ENCODE data around the gene SEMA6D. TPM values are rescaled to one million over a fixed set of nuclear protein-coding genes. Genes with fewer than 3 reads are reported as not detected.

The SEMA6D gene
- total RNA-seq, 2 experiments from 2014 or later: not detected

DNA sequence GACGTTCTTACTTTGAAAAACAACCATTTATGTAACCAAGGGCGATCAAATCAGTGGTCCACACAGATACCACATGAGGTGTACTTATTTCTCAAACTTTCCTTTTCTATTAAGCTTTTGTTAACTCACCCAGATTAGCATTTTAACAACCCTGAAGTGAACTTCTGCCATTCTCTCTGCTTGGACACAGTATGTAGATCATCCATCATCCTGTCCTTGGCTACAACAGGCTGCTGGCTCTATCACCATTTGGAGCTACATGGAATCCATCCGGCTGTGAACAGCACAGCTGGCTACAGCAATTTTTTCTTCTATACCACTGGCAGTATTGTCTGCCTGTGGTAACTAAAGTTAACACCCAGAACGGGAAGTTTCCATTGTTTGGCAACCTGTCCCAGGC is 4.4 kb downstream of the SEMA6D start:
- ATAC-seq (no peak), DNase-seq (no peak)
- peaks cover 32% of the 10 kb centered on the region for H3K27me3 Mint-ChIP-seq (ENCODE audit: low read depth)
- no peak overlapping the region for H3K4me3 Mint-ChIP-seq
- H3K27ac Mint-ChIP-seq: no peak overlapping the region
- no peaks in the 10 kb centered on the region for H3K36me3 Mint-ChIP-seq (ENCODE audit: low read depth)
- ChIA-PET POLR2A (no interaction called here), CTCF (no interaction called here)
- no peaks in the 10 kb centered on the region for H3K9me3 Mint-ChIP-seq (ENCODE audit: insufficient read depth)
- peaks cover 3% of the 10 kb centered on the region for H3K4me1 Mint-ChIP-seq (ENCODE audit: low read depth)

DNA sequence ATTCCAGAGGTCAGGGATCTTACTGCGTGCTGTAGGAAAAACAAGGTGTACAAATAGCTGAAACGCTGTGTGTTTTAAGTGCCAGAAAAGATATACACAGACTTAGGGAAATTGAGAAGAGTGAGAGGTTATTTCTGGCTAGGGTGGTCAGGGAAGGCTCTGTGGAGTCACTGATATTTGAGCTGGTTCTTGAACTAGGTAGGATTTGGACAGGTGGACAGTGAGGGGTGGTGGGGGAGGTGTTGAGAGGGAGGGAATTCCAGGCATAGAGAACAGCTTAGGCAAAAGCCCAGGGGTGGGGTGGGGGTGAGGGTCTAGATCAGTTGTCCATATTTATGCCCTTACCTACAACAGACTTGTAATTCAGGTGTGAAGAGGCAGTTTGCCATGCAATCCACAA is 7.0 kb downstream of the SEMA6D start:
- CTCF ChIA-PET: no interaction called here
- Mint-ChIP-seq H3K4me1 (ENCODE audit: low read depth) (no peaks in the 10 kb centered on the region), H3K4me3 (no peak overlapping the region), H3K27me3 (ENCODE audit: low read depth) (peaks cover 15% of the 10 kb centered on the region), H3K9me3 (ENCODE audit: insufficient read depth) (no peaks in the 10 kb centered on the region), H3K36me3 (ENCODE audit: low read depth) (no peaks in the 10 kb centered on the region), H3K27ac (no peak overlapping the region)
- DNase-seq: no peak
- ATAC-seq: no peak
- POLR2A ChIA-PET: no interaction called here

DNA sequence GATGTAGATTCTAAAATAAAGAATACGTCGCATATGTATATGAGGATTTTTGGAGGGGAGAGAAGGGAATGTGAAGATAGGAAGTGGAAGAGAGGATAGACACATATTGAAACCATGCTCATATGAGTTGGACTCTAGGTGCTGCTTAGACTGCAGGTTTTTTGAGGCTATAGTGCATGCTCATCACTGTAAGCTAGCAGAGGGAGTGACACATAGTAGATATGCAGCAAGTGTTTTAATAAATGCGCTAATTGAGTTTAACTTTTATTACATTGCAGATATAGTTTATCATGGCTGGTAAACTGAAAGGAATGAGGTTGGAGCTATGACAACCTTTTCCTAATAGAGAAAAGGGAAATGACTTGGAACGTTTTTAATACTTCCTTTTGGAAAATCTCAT is 7.7 kb downstream of the SEMA6D start:
- POLR2A ChIA-PET: no interaction called here
- peaks cover 8% of the 10 kb centered on the region for H3K27me3 Mint-ChIP-seq (ENCODE audit: low read depth)
- H3K4me1 Mint-ChIP-seq (ENCODE audit: low read depth): no peaks in the 10 kb centered on the region
- H3K36me3 Mint-ChIP-seq (ENCODE audit: low read depth): no peaks in the 10 kb centered on the region
- H3K27ac Mint-ChIP-seq: no peak overlapping the region
- CTCF ChIA-PET: interaction anchor here (0.6 kb wide), 1 partner anchor 1768 kb away, joined by 3 read pairs; no protein-coding TSS in a partner anchor
- ATAC-seq: no peak
- H3K4me3 Mint-ChIP-seq: no peak overlapping the region
- no peak for DNase-seq
- no peaks in the 10 kb centered on the region for H3K9me3 Mint-ChIP-seq (ENCODE audit: insufficient read depth)

- H3K36me3 Mint-ChIP-seq (ENCODE audit: low read depth): no peaks in the 10 kb centered on the region
- ATAC-seq (no peak), DNase-seq (no peak)
- H3K9me3 Mint-ChIP-seq (ENCODE audit: insufficient read depth): no peaks in the 10 kb centered on the region
- H3K4me1 Mint-ChIP-seq (ENCODE audit: low read depth): no peaks in the 10 kb centered on the region
- CTCF ChIA-PET: no interaction called here
- no peak overlapping the region for H3K4me3 Mint-ChIP-seq
- H3K27ac Mint-ChIP-seq: no peak overlapping the region
- peaks cover 4% of the 10 kb centered on the region for H3K27me3 Mint-ChIP-seq (ENCODE audit: low read depth)
- POLR2A ChIA-PET: no interaction called here
These were observed 8.6 kb downstream of the SEMA6D start for GRCh38 chr15:47725906-47726305.

- H3K4me3 Mint-ChIP-seq: no peak overlapping the region
- H3K36me3 Mint-ChIP-seq (ENCODE audit: low read depth): no peaks in the 10 kb centered on the region
- ChIA-PET CTCF (no interaction called here), POLR2A (no interaction called here)
- ATAC-seq (no peak), DNase-seq (no peak)
- H3K27me3 Mint-ChIP-seq (ENCODE audit: low read depth): peaks cover 4% of the 10 kb centered on the region
- H3K4me1 Mint-ChIP-seq (ENCODE audit: low read depth): no peaks in the 10 kb centered on the region
- no peak overlapping the region for H3K27ac Mint-ChIP-seq
- no peaks in the 10 kb centered on the region for H3K9me3 Mint-ChIP-seq (ENCODE audit: insufficient read depth)
These were observed 9.1 kb downstream of the SEMA6D start for GRCh38 chr15:47726399-47726823.

GRCh38 chr15:47727137-47727536 is 9.8 kb downstream of the SEMA6D start:
- no peaks in the 10 kb centered on the region for H3K9me3 Mint-ChIP-seq (ENCODE audit: insufficient read depth)
- no peak overlapping the region for H3K27ac Mint-ChIP-seq
- ChIA-PET POLR2A (no interaction called here), CTCF (no interaction called here)
- H3K4me1 Mint-ChIP-seq (ENCODE audit: low read depth): no peaks in the 10 kb centered on the region
- no peaks in the 10 kb centered on the region for H3K27me3 Mint-ChIP-seq (ENCODE audit: low read depth)
- DNase-seq (no peak), ATAC-seq (no peak)
- no peaks in the 10 kb centered on the region for H3K36me3 Mint-ChIP-seq (ENCODE audit: low read depth)
- no peak overlapping the region for H3K4me3 Mint-ChIP-seq

- ChIA-PET POLR2A (no interaction called here), CTCF (no interaction called here)
These were observed 10.4 kb downstream of the SEMA6D start for GRCh38 chr15:47727676-47728075.

GRCh38 chr15:47728426-47728825 is 11.1 kb downstream of the SEMA6D start:
- ATAC-seq: no peak
- DNase-seq: no peak
- Mint-ChIP-seq H3K36me3 (ENCODE audit: low read depth) (no peaks in the 10 kb centered on the region), H3K4me1 (ENCODE audit: low read depth) (no peaks in the 10 kb centered on the region), H3K4me3 (no peak overlapping the region), H3K27me3 (ENCODE audit: low read depth) (no peaks in the 10 kb centered on the region), H3K9me3 (ENCODE audit: insufficient read depth) (no peaks in the 10 kb centered on the region), H3K27ac (no peak overlapping the region)
- POLR2A ChIA-PET: no interaction called here
- CTCF ChIA-PET: no interaction called here

More at GRCh38 chr15:47727676-47728075, 10.4 kb downstream of the SEMA6D start:
- Mint-ChIP-seq H3K27ac (no peak overlapping the region), H3K4me3 (no peak overlapping the region), H3K9me3 (ENCODE audit: insufficient read depth) (no peaks in the 10 kb centered on the region), H3K36me3 (ENCODE audit: low read depth) (no peaks in the 10 kb centered on the region), H3K27me3 (ENCODE audit: low read depth) (no peaks in the 10 kb centered on the region), H3K4me1 (ENCODE audit: low read depth) (no peaks in the 10 kb centered on the region)
- DNase-seq: no peak
- no peak for ATAC-seq

- Mint-ChIP-seq H3K36me3 (ENCODE audit: low read depth) (no peaks in the 10 kb centered on the region), H3K4me1 (ENCODE audit: low read depth) (no peaks in the 10 kb centered on the region), H3K27ac (no peak overlapping the region), H3K9me3 (ENCODE audit: insufficient read depth) (no peaks in the 10 kb centered on the region), H3K4me3 (no peak overlapping the region), H3K27me3 (ENCODE audit: low read depth) (no peaks in the 10 kb centered on the region)
- ATAC-seq (no peak), DNase-seq (no peak)
- ChIA-PET CTCF (no interaction called here), POLR2A (no interaction called here)
These were observed 11.6 kb downstream of the SEMA6D start for GRCh38 chr15:47728886-47729285.

- H3K27me3 Mint-ChIP-seq (ENCODE audit: low read depth): no peaks in the 10 kb centered on the region
- H3K27ac Mint-ChIP-seq: no peak overlapping the region
- no peaks in the 10 kb centered on the region for H3K36me3 Mint-ChIP-seq (ENCODE audit: low read depth)
- H3K4me3 Mint-ChIP-seq: no peak overlapping the region
- ATAC-seq: no peak
- DNase-seq: no peak
- H3K9me3 Mint-ChIP-seq (ENCODE audit: insufficient read depth): no peaks in the 10 kb centered on the region
- ChIA-PET POLR2A (no interaction called here), CTCF (no interaction called here)
- H3K4me1 Mint-ChIP-seq (ENCODE audit: low read depth): no peaks in the 10 kb centered on the region
These were observed 13.9 kb downstream of the SEMA6D start for GRCh38 chr15:47731230-47731629.

- Mint-ChIP-seq H3K27me3 (ENCODE audit: low read depth) (no peaks in the 10 kb centered on the region), H3K36me3 (ENCODE audit: low read depth) (no peaks in the 10 kb centered on the region), H3K4me1 (ENCODE audit: low read depth) (no peaks in the 10 kb centered on the region), H3K4me3 (no peak overlapping the region), H3K27ac (no peak overlapping the region), H3K9me3 (ENCODE audit: insufficient read depth) (no peaks in the 10 kb centered on the region)
- ChIA-PET POLR2A (no interaction called here), CTCF (no interaction called here)
- ATAC-seq (no peak), DNase-seq (no peak)
These were observed 14.9 kb downstream of the SEMA6D start for GRCh38 chr15:47732248-47732647.

GRCh38 chr15:47733085-47733484 is 15.8 kb downstream of the SEMA6D start:
- DNase-seq: no peak
- no peaks in the 10 kb centered on the region for H3K36me3 Mint-ChIP-seq (ENCODE audit: low read depth)
- POLR2A ChIA-PET: no interaction called here
- no peaks in the 10 kb centered on the region for H3K9me3 Mint-ChIP-seq (ENCODE audit: insufficient read depth)
- ATAC-seq: no peak
- H3K27ac Mint-ChIP-seq: no peak overlapping the region
- no peaks in the 10 kb centered on the region for H3K4me1 Mint-ChIP-seq (ENCODE audit: low read depth)
- CTCF ChIA-PET: no interaction called here
- peaks cover 1% of the 10 kb centered on the region for H3K27me3 Mint-ChIP-seq (ENCODE audit: low read depth)
- no peak overlapping the region for H3K4me3 Mint-ChIP-seq

- CTCF ChIA-PET: no interaction called here
- no peak overlapping the region for H3K4me3 Mint-ChIP-seq
- H3K27me3 Mint-ChIP-seq (ENCODE audit: low read depth): peaks cover 3% of the 10 kb centered on the region
- POLR2A ChIA-PET: no interaction called here
- H3K4me1 Mint-ChIP-seq (ENCODE audit: low read depth): no peaks in the 10 kb centered on the region
- DNase-seq (no peak), ATAC-seq (no peak)
- H3K27ac Mint-ChIP-seq: no peak overlapping the region
- H3K36me3 Mint-ChIP-seq (ENCODE audit: low read depth): no peaks in the 10 kb centered on the region
- H3K9me3 Mint-ChIP-seq (ENCODE audit: insufficient read depth): no peaks in the 10 kb centered on the region
These were observed 19.0 kb downstream of the SEMA6D start for GRCh38 chr15:47736143-47736786.
